ENCODE results near the gene SZT2.

The SZT2 gene

DNA sequence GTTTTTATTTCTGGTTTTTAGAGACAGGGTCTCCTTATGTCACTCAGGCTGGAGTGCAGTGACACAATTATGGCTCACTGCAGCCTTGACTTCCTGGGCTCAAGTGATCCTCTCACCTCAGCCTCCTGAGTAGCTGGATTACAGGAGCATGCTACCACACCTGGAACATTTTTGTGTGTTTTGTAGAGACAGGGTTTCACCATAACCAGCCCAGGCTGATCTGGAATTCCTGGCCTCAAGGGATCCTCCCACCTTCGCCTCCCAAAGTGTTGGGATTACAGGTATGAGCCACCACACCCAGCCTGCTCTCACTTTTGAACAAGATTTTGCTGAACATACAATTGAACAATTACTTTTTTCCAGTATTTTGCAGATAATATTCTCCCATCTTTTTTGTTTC is 88.0 kb downstream of the SZT2 start:
- DNase-seq, result no peak
- TF ChIP-seq, protein P1, sequence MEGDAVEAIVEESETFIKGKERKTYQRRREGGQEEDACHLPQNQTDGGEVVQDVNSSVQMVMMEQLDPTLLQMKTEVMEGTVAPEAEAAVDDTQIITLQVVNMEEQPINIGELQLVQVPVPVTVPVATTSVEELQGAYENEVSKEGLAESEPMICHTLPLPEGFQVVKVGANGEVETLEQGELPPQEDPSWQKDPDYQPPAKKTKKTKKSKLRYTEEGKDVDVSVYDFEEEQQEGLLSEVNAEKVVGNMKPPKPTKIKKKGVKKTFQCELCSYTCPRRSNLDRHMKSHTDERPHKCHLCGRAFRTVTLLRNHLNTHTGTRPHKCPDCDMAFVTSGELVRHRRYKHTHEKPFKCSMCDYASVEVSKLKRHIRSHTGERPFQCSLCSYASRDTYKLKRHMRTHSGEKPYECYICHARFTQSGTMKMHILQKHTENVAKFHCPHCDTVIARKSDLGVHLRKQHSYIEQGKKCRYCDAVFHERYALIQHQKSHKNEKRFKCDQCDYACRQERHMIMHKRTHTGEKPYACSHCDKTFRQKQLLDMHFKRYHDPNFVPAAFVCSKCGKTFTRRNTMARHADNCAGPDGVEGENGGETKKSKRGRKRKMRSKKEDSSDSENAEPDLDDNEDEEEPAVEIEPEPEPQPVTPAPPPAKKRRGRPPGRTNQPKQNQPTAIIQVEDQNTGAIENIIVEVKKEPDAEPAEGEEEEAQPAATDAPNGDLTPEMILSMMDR (IDR thresholded peaks at IDR 0.05; ENCODE audit: low read depth, low read length, missing control alignments), result no peak
- Histone ChIP-seq H3K27ac (no peak overlapping the region), H3K36me3 (replicated peaks) (no peaks in the 10 kb centered on the region), H3K4me3 (ENCODE audit: low read depth, low read length) (no peak overlapping the region), H3K27me3 (replicated peaks) (no peaks in the 10 kb centered on the region)
- in situ Hi-C loops (cut with HindIII; ENCODE audit: low pct_ligation_motif_present, low sequenced_read_pairs), result no loop called here

DNA sequence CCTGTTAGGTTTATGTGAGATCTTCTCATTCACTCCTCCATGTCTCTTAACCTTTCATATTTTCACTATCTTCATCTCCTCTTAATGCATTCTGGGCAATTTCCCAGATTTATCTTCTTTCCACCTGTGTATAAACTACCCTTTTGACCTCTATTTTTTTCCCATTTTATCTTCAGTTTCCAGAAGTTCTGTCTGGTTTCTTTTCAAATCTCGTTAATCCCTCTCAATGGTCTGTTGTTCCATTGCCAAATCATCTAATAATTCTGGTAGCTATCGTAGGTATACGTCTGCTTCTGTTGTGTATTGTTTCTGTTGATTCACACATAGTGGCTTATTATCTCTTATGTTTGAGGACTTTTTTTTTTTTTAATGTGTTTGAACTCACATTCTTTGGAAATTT is 89.7 kb downstream of the SZT2 start:
- no peak for DNase-seq
- H3K36me3 ChIP-seq (replicated peaks), result no peaks in the 10 kb centered on the region
- TF ChIP-seq, protein P1 (IDR thresholded peaks at IDR 0.05; ENCODE audit: low read depth, low read length, missing control alignments), result no peak
- no peaks in the 10 kb centered on the region for H3K27me3 ChIP-seq (replicated peaks)
- no peak overlapping the region for H3K4me3 ChIP-seq (ENCODE audit: low read depth, low read length)
- no peak overlapping the region for H3K27ac ChIP-seq
- in situ Hi-C loops (cut with HindIII; ENCODE audit: low pct_ligation_motif_present, low sequenced_read_pairs), result no loop called here

GRCh38 chr1:43481491-43481890 is 91.8 kb downstream of the SZT2 start:
- Histone ChIP-seq H3K4me3 (ENCODE audit: low read depth, low read length) (no peak overlapping the region), H3K27me3 (replicated peaks) (no peaks in the 10 kb centered on the region), H3K36me3 (replicated peaks) (no peaks in the 10 kb centered on the region), H3K27ac (no peak overlapping the region)
- DNase-seq, result no peak
- in situ Hi-C loops (cut with HindIII; ENCODE audit: low pct_ligation_motif_present, low sequenced_read_pairs), result no loop called here
- TF ChIP-seq, protein P1 (IDR thresholded peaks at IDR 0.05; ENCODE audit: low read depth, low read length, missing control alignments), result no peak

DNA sequence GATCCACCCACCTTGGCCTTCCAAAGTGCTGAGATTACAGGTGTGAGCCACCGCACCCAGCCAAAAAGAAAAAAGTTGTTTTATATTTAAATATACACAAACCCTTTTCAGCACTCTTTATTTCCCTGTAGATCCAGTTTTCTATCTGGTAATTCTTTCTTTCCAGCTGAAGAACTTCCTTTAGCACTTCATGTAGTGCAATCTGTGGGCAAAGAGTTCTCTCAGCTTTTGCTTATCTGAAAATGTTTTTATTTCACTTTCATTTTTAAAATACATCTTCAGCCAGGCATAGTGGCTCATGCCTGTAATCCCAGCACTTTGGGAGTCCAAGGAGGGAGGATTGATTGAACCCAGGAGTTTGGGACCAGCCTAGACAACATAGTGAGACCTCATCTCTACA is 92.5 kb downstream of the SZT2 start:
- DNase-seq, result no peak
- no peak overlapping the region for H3K4me3 ChIP-seq (ENCODE audit: low read depth, low read length)
- no peak overlapping the region for H3K27ac ChIP-seq
- H3K27me3 ChIP-seq (replicated peaks), result no peaks in the 10 kb centered on the region
- in situ Hi-C loops (cut with HindIII; ENCODE audit: low pct_ligation_motif_present, low sequenced_read_pairs), result no loop called here
- H3K36me3 ChIP-seq (replicated peaks), result no peaks in the 10 kb centered on the region
- TF ChIP-seq, protein P1 (IDR thresholded peaks at IDR 0.05; ENCODE audit: low read depth, low read length, missing control alignments), result no peak

DNA sequence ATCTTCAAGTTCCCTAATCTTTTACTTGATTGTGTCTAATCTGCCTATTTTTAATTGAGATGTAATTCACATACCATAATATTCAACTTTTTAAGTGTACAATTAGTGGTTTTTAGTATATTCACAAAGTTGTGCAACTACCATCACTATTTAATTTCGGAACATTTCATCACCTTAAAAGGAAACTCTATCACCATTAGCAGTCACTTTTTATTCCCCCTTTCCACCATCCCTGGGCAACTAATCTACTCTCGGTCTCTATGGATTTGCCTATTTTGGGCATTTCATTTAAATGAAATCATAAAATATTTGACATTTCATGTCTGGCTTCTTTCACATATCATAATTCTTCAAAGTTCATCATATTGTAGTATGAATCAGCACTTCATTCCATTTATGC is 94.7 kb downstream of the SZT2 start:
- no peak for DNase-seq

GRCh38 chr1:43488165-43488564 is 98.5 kb downstream of the SZT2 start:
- no peaks in the 10 kb centered on the region for H3K27me3 ChIP-seq (replicated peaks)
- H3K27ac ChIP-seq, result no peak overlapping the region
- in situ Hi-C loops (cut with HindIII; ENCODE audit: low pct_ligation_motif_present, low sequenced_read_pairs), result no loop called here
- no peak for DNase-seq
- TF ChIP-seq, protein P1 (IDR thresholded peaks at IDR 0.05; ENCODE audit: low read depth, low read length, missing control alignments), result no peak
- H3K4me3 ChIP-seq (ENCODE audit: low read depth, low read length), result no peak overlapping the region
- no peaks in the 10 kb centered on the region for H3K36me3 ChIP-seq (replicated peaks)

More for the DNA sequence above, 94.7 kb downstream of the SZT2 start:
- H3K4me3 ChIP-seq (ENCODE audit: low read depth, low read length), result no peak overlapping the region
- in situ Hi-C loops (cut with HindIII; ENCODE audit: low pct_ligation_motif_present, low sequenced_read_pairs), result no loop called here
- H3K27me3 ChIP-seq (replicated peaks), result no peaks in the 10 kb centered on the region
- TF ChIP-seq, protein P1 (IDR thresholded peaks at IDR 0.05; ENCODE audit: low read depth, low read length, missing control alignments), result no peak
- H3K36me3 ChIP-seq (replicated peaks), result no peaks in the 10 kb centered on the region
- H3K27ac ChIP-seq, result no peak overlapping the region
